ENCODE results near the gene HOXD4. TPM values are rescaled to one million over a fixed set of nuclear protein-coding genes. Genes with fewer than 3 reads are reported as not detected.

HOXD4 gene
- total RNA-seq (under 1 TPM in 7 of 9 donors, not detected in 2; 0.17 to 0.96 (median 0.42) TPM), polyA plus RNA-seq (under 1 TPM; 0.10 to 0.19 TPM)
- long read RNA-seq, donor 1 = 0 reads
- long read RNA-seq, donor 2 = 0 reads
- long read RNA-seq, donor 3 = 0 reads

DNA sequence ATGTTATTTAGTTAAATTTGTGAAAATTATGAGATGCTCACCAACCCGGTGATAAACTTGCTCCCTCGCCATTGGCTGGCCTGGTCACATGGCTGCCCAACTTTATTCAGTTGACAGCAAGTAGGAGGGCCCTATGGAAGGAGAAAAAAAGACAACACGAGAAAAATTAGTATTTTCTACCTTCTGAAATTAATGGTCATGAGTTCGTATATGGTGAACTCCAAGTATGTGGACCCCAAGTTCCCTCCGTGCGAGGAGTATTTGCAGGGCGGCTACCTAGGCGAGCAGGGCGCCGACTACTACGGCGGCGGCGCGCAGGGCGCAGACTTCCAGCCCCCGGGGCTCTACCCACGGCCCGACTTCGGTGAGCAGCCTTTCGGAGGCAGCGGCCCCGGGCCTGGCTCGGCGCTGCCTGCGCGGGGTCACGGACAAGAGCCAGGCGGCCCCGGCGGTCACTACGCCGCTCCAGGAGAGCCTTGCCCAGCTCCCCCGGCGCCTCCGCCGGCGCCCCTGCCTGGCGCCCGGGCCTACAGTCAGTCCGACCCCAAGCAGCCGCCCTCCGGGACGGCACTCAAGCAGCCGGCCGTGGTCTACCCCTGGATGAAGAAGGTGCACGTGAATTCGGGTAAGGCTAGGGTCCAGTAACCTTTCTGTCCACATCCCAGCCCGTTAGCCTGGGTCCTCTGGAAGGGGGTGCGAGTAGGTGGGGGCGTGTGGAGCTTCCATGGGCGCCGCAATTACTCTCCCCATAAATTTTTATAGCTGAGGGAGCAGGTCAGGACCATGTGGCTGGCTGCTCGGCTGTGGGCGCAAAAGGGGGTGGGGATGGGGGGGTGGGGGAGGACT, at the start of gene HOXD4:
TSS of gene HOXD4 (plus strand) at position 109 of the 846 bp plus-strand sequence. CDS start at position 193, 84 bp downstream.
- H3K4me3 ChIP-seq = peak within 1 kb of the TSS in 10 of 12 donors; percentile 0 to 44 (median 23)
- DNase-seq (no peak), ATAC-seq (no peak)
- peak within 1 kb of the TSS in 3 of 12 donors; percentile 14 to 29 (median 18) for H3K27ac ChIP-seq
- H3K4me1 ChIP-seq = peaks cover 0 to 12% (median 0%) of the 10 kb centered on the region in 12 donors
- H3K27me3 ChIP-seq = peaks cover 71 to 100% (median 97%) of the 10 kb centered on the region in 9 donors
- WGBS, 4 donors = 4 to 24% (median 17%) methylated on average over 38 to 55 of the region's 55 CpGs
- intact Hi-C loops (cut with DNase I) = loop anchor here in 1 of 10 donors (10.0 kb wide), 1 partner anchor 113 kb away; the partner anchor contains the start of gene MTX2
- H3K36me3 ChIP-seq = no peaks in the 10 kb centered on the region
- no peaks in the 10 kb centered on the region for H3K9me3 ChIP-seq
- TF ChIP-seq, protein P1, sequence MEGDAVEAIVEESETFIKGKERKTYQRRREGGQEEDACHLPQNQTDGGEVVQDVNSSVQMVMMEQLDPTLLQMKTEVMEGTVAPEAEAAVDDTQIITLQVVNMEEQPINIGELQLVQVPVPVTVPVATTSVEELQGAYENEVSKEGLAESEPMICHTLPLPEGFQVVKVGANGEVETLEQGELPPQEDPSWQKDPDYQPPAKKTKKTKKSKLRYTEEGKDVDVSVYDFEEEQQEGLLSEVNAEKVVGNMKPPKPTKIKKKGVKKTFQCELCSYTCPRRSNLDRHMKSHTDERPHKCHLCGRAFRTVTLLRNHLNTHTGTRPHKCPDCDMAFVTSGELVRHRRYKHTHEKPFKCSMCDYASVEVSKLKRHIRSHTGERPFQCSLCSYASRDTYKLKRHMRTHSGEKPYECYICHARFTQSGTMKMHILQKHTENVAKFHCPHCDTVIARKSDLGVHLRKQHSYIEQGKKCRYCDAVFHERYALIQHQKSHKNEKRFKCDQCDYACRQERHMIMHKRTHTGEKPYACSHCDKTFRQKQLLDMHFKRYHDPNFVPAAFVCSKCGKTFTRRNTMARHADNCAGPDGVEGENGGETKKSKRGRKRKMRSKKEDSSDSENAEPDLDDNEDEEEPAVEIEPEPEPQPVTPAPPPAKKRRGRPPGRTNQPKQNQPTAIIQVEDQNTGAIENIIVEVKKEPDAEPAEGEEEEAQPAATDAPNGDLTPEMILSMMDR (IDR thresholded peaks at IDR 0.05) = no peak
- no peak for TF ChIP-seq POLR2A (IDR thresholded peaks at IDR 0.05)

DNA sequence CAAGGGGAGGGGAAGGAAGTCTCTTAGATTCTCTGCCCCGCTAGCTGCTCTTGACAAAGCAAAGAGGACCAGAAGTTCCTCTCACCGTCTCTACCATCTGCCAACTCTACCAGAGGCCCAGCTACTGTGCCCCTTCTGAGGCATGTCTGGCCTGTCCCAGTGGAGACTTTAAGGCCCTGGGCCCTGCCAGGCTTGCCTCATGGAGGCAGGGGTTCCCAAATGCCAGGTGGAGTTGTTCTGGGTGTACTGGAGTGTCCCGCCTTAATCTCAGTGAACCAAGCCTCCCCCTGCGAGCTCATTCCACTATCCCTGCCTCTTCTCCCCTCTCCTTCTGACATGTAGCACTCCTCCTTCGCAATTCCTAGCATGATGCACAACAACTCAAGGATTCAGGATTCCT, 49.5 kb upstream of the HOXD4 start:
- 18 to 34% (median 26%) methylated on average over 5 of the region's 5 CpGs for WGBS, 4 donors
- H3K27ac ChIP-seq = peak overlapping the region in 1 of 12 donors; percentile 55
- H3K4me3 ChIP-seq = no peak overlapping the region
- no peaks in the 10 kb centered on the region for H3K9me3 ChIP-seq
- DNase-seq (peak in 1 of 5 donors; percentile 7), ATAC-seq (no peak)
- peaks cover 0 to 50% (median 14%) of the 10 kb centered on the region in 12 donors for H3K4me1 ChIP-seq
- H3K27me3 ChIP-seq = peaks cover 90 to 100% (median 100%) of the 10 kb centered on the region in 9 donors
- intact Hi-C loops (cut with DNase I) = no loop called here
- TF ChIP-seq, protein P1 (IDR thresholded peaks at IDR 0.05) = no peak
- no peak for TF ChIP-seq POLR2A (IDR thresholded peaks at IDR 0.05)
- H3K36me3 ChIP-seq = no peaks in the 10 kb centered on the region

DNA sequence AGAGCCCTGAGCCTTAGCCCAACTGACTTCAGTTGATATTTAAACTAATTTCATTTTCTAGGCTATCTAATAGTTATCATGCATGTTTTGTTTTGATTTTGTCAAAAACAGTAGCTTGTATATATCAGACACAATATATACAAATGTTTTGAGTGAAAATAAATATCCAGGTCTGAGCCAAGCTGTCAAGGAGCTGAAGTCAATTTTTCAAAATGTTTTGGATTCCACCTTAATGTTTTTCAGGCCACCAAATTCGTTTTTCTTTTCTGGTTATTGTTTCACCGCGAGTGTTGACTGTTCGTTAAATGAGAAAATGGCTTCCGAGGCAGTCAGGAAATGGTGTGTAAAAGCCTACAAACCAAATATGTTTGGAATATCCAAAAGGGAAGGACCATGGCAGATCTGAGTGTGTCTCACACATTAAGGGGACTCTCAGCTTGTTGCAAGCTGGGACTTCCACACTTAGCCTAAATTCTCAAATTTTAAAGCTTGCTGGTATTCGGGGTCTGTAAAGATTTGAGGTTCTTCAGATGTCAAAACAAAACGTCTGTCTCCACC, 49.0 kb upstream of the HOXD4 start:
- DNase-seq = no peak
- Histone ChIP-seq H3K27ac (peak overlapping the region in 1 of 12 donors; percentile 55), H3K27me3 (peaks cover 90 to 100% (median 100%) of the 10 kb centered on the region in 9 donors), H3K9me3 (no peaks in the 10 kb centered on the region), H3K36me3 (no peaks in the 10 kb centered on the region), H3K4me3 (no peak overlapping the region), H3K4me1 (peaks cover 0 to 50% (median 13%) of the 10 kb centered on the region in 12 donors)
- no peak for TF ChIP-seq POLR2A (IDR thresholded peaks at IDR 0.05)
- TF ChIP-seq, protein P1 (IDR thresholded peaks at IDR 0.05) = no peak
- WGBS, 4 donors = 14 to 20% (median 15%) methylated on average over 7 of the region's 7 CpGs
- intact Hi-C loops (cut with DNase I) = no loop called here
- ATAC-seq = no peak

DNA sequence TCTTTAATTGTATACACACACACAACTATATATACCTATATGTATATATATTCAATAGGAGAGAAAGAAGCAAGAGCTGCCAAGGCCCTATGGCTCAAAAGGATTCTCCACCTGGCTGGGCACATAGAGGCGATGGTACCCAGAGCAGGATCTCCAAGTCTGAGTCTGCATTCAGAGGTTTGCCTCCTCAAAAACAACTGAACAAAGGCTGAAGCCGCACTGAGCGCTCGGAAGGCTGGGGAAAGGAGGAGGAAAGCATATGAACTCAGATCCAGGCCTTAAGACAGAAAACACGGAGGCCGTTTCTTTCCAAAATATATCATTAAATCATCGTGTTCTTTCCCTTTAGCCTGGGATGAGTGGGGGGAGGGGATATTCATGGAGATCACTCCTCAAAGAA, 48.2 kb upstream of the HOXD4 start:
- DNase-seq = no peak
- Histone ChIP-seq H3K36me3 (no peaks in the 10 kb centered on the region), H3K4me1 (peaks cover 0 to 49% (median 9%) of the 10 kb centered on the region in 12 donors), H3K4me3 (peak overlapping the region in 1 of 12 donors; percentile 7), H3K27ac (peak overlapping the region in 1 of 12 donors; percentile 90), H3K9me3 (no peaks in the 10 kb centered on the region), H3K27me3 (peaks cover 89 to 99% (median 96%) of the 10 kb centered on the region in 9 donors)
- intact Hi-C loops (cut with DNase I) = no loop called here
- TF ChIP-seq POLR2A (IDR thresholded peaks at IDR 0.05) = no peak
- TF ChIP-seq, protein P1 (IDR thresholded peaks at IDR 0.05) = no peak
- ATAC-seq = no peak
- 17 to 26% (median 22%) methylated on average over 7 of the region's 7 CpGs for WGBS, 4 donors

All from heart left ventricle (tissue), 16 donors.